Uterus (tissue), 4 donors: ENCODE measurements around the gene TMEM181. TPM values are rescaled to one million over a fixed set of nuclear protein-coding genes. Genes with fewer than 3 reads are reported as not detected.
"Not testable (repeated sequence)": the region's sequence is repeated elsewhere in the genome, so short reads cannot be mapped to it uniquely, and the experiment has no call there.

Source experiments
- DNase-seq, 2 donors: peaks; one replicate each; pipeline ENCODE4 v3.0.0-alpha.2; 2019 to 2020
- H3K27ac ChIP-seq, 2 donors: fragments of 200-600 bp; sonication (generic); 1 replicate in 1 of 2; 2 replicates in 1 of 2; pipeline ENCODE4 v1.5.1; 2016 to 2018
- H3K27me3 ChIP-seq, 2 donors: fragments of 200-600 bp; sonication (generic); one replicate each; pipeline ENCODE4 v1.5.1; 2018 to 2019; ENCODE audit warnings: control low read depth in 1 of 2
- H3K36me3 ChIP-seq, 2 donors: fragments of 200-600 bp; sonication (generic); one replicate each; pipeline ENCODE4 v1.5.1; 2019; ENCODE audit warnings: control low read depth in 1 of 2
- H3K4me1 ChIP-seq, 2 donors: fragments of 200-600 bp; sonication (generic); one replicate each; pipeline ENCODE4 v1.5.1; 2018 to 2019; ENCODE audit warnings: control low read depth in 1 of 2
- H3K4me3 ChIP-seq, 2 donors: fragments of 200-600 bp; sonication (generic); 1 replicate in 1 of 2; 2 replicates in 1 of 2; pipeline ENCODE4 v1.5.1; 2018 to 2019; ENCODE audit warnings: mild to moderate bottlenecking in 1 of 2
- H3K9me3 ChIP-seq, 2 donors: fragments of 200-600 bp; sonication (generic); one replicate each; pipeline ENCODE4 v1.5.1; 2019; ENCODE audit warnings: control low read depth in 1 of 2
- POLR2A ChIP-seq, 2 donors: fragments of 450-650 bp; IDR thresholded peaks; one replicate each; pipeline ENCODE4 v1.6.1; 2016; ENCODE audit warnings: antibody characterized with exemption in 2 of 2, mild to moderate bottlenecking in 1 of 2, moderate library complexity in 1 of 2
- intact Hi-C: fragments of 100-400 bp; cut with DNase I; formaldehyde crosslinking; loops from one replicate; pipeline ENCODE4 v1.15.1; 2023; ENCODE audit warnings: low total_unique reads
- total RNA-seq, 4 donors: library from RNA; depleted of rRNA in 3 of 4; stranded (reverse); fragments of >200 nt in 3 of 4; gene quantifications; one replicate each; pipeline versions ENCODE4 v1.1.0 to v1.2.4, GENCODE V29; 2014 to 2023
- TF ChIP-seq, protein P1 (sequence below), 4 experiments: fragments of 200-600 bp in 2 of 4; fragments of 450-650 bp in 2 of 4; sonication (generic) in 2 of 4; IDR thresholded peaks; one replicate each; pipeline ENCODE4 v1.5.1; 2016 to 2019; ENCODE audit warnings: antibody characterized with exemption in 4 of 4, mild to moderate bottlenecking in 2 of 4, moderate library complexity in 1 of 4
- donor health status: DM: yes; HTN: yes; CAD: no.

TMEM181 gene
- total RNA-seq, 4 donors from 2014 or later = 17.6 to 36.6 (median 28.8) TPM

GRCh38 chr6:158669145-158670035, 109.5 kb downstream of the TMEM181 start:
- intact Hi-C loops = no loop called here
- TF ChIP-seq POLR2A (IDR thresholded peaks at IDR 0.05) = no peak
- TF ChIP-seq, protein P1, sequence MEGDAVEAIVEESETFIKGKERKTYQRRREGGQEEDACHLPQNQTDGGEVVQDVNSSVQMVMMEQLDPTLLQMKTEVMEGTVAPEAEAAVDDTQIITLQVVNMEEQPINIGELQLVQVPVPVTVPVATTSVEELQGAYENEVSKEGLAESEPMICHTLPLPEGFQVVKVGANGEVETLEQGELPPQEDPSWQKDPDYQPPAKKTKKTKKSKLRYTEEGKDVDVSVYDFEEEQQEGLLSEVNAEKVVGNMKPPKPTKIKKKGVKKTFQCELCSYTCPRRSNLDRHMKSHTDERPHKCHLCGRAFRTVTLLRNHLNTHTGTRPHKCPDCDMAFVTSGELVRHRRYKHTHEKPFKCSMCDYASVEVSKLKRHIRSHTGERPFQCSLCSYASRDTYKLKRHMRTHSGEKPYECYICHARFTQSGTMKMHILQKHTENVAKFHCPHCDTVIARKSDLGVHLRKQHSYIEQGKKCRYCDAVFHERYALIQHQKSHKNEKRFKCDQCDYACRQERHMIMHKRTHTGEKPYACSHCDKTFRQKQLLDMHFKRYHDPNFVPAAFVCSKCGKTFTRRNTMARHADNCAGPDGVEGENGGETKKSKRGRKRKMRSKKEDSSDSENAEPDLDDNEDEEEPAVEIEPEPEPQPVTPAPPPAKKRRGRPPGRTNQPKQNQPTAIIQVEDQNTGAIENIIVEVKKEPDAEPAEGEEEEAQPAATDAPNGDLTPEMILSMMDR (IDR thresholded peaks at IDR 0.05) = no peak
- H3K27ac ChIP-seq = no peak overlapping the region

DNA sequence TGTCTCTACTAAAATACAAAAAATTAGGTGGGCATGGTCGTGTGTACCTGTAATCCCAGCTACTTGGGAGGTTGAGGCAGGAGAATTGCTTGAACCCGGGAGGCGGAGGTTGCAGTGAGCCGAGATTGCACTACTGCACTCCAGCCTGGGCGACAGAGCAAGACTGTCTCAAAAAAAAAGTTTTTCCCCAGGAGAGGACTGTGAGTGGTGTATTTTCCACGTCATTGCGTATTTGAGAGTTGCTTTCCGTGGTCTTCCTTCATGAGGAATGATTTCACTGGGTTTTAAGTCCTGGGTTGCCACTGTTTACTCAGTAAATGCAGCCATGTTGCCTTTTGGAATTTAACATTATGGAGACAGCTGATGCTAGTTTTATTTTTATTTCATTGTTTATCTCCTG, 112.2 kb downstream of the TMEM181 start:
- H3K4me1 ChIP-seq, DNase-seq, H3K36me3 ChIP-seq, H3K27me3 ChIP-seq, H3K4me3 ChIP-seq, H3K9me3 ChIP-seq, intact Hi-C loops, H3K27ac ChIP-seq: not testable (repeated sequence)

More at GRCh38 chr6:158669145-158670035, 109.5 kb downstream of the TMEM181 start:
- Histone ChIP-seq H3K36me3 (no peaks in the 10 kb centered on the region), H3K27me3 (no peaks in the 10 kb centered on the region), H3K4me1 (no peaks in the 10 kb centered on the region), H3K4me3 (no peak overlapping the region), H3K9me3 (no peaks in the 10 kb centered on the region)
- no peak for DNase-seq

GRCh38 chr6:158672726-158673125, 112.8 kb downstream of the TMEM181 start:
- H3K36me3 ChIP-seq = no peaks in the 10 kb centered on the region
- no peak for DNase-seq
- H3K27me3 ChIP-seq = no peaks in the 10 kb centered on the region
- TF ChIP-seq, protein P1 (IDR thresholded peaks at IDR 0.05) = no peak
- TF ChIP-seq POLR2A (IDR thresholded peaks at IDR 0.05) = no peak
- intact Hi-C loops = no loop called here
- no peak overlapping the region for H3K27ac ChIP-seq
- H3K4me1 ChIP-seq = no peaks in the 10 kb centered on the region
- no peaks in the 10 kb centered on the region for H3K9me3 ChIP-seq
- no peak overlapping the region for H3K4me3 ChIP-seq

DNA sequence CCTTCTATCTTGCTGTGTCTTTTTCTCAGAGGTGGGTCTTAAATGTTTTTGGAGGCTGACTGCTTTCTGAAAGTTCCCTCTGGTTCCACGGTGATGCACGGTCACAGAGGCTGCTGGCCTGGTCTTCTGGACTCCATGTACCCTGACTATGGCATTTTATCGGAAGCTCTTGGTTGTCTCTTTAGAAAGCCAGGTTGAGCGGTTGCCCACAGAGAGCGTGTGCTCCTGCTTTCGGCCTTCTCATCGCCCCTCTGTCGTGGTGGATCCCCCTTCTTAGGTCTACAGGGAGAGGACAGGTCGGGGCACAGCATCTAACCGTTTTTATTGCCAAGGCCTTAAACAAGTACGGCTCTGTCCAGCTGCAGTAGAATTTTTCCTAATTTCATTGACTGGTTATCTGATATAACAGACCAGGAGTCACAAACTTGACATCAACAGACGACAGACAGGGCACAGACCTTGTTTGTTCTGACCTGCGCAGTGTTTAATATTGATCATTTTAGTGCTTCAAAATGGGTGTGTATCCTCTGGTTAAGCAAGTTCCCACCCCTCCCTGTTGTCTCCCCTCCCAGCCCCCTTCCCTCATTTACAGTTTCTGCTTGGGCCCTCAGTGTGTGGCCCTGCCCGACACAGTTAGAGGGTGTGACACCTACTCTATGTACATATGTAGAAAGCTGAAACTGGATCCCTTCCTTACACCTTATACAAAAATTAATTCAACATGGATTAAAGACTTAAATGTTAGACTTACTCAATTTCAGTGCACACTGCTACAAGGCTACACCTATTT, 114.6 kb downstream of the TMEM181 start:
- TF ChIP-seq, protein P1 (IDR thresholded peaks at IDR 0.05) = no peak
- TF ChIP-seq POLR2A (IDR thresholded peaks at IDR 0.05) = no peak
- no peaks in the 10 kb centered on the region for H3K4me1 ChIP-seq
- H3K27ac ChIP-seq = no peak overlapping the region
- DNase-seq = no peak
- H3K27me3 ChIP-seq = no peaks in the 10 kb centered on the region
- no peaks in the 10 kb centered on the region for H3K9me3 ChIP-seq
- no peak overlapping the region for H3K4me3 ChIP-seq
- no peaks in the 10 kb centered on the region for H3K36me3 ChIP-seq
- intact Hi-C loops = no loop called here

DNA sequence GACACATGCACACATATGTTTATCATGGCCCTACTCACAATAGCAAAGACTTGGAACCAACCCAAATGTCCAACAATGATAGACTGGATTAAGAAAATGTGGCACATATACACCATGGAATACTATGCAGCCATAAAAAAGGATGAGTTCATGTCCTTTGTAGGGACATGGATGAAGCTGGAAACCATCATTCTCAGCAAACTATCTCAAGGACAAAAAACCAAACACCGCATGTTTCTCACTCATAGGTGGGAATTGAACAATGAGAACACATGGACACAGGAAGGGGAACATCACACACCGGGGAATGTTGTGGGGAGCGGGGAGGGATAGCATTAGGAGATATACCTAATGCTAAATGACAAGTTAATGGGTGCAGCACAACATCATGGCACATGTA, 117.2 kb downstream of the TMEM181 start:
- H3K27me3 ChIP-seq, H3K4me1 ChIP-seq, H3K36me3 ChIP-seq, H3K4me3 ChIP-seq, intact Hi-C loops, H3K27ac ChIP-seq, DNase-seq, H3K9me3 ChIP-seq: not testable (repeated sequence)
